SU-DHL-6 (cell line): Measurements from ENCODE around the gene SNX13.

Experiments used
- H2AFZ ChIP-seq: fragments of 200-600 bp; sonication (generic); 2 replicates; pipeline ENCODE4 v1.6.1; 2014; ENCODE audit warnings: low read depth, mild to moderate bottlenecking, moderate library complexity, mixed read lengths, antibody characterized with exemption, low read length; ENCODE audit not compliant: severe bottlenecking
- H3F3A ChIP-seq: fragments of 200-600 bp; shearing (Covaris generic); 2 replicates; pipeline ENCODE4 v1.6.0; 2016; ENCODE audit warnings: antibody characterized with exemption, mild to moderate bottlenecking; ENCODE audit not compliant: insufficient read depth
- H3K27ac ChIP-seq: fragments of 200-600 bp; sonication (generic); 2 replicates; pipeline ENCODE4 v1.5.1; 2016; ENCODE audit warnings: low read depth, mild to moderate bottlenecking, low read length, moderate library complexity, mixed read lengths
- H3K27me3 ChIP-seq: fragments of 200-600 bp; sonication (generic), shearing (Covaris generic); 2 replicates; pipeline ENCODE4 v1.6.0; 2014; ENCODE audit warnings: mild to moderate bottlenecking, low read length
- H3K36me3 ChIP-seq: fragments of 200-600 bp; sonication (generic); 2 replicates; pipeline ENCODE4 v1.6.1; 2014; ENCODE audit warnings: mild to moderate bottlenecking, low read length, mixed read lengths
- H3K4me2 ChIP-seq: fragments of 300-600, 200-600 bp; shearing (Covaris generic), sonication (generic); 2 replicates; pipeline ENCODE4 v1.6.0; 2014; ENCODE audit warnings: low read length, low read depth, mild to moderate bottlenecking; ENCODE audit not compliant: poor library complexity, severe bottlenecking
- H3K4me3 ChIP-seq: fragments of 200-600 bp; sonication (generic); 2 replicates; pipeline ENCODE4 v1.5.1; 2014; ENCODE audit warnings: antibody characterized with exemption, low read length, mild to moderate bottlenecking, mixed read lengths; ENCODE audit not compliant: insufficient read depth, poor library complexity, severe bottlenecking
- H3K79me2 ChIP-seq: fragments of 200-600 bp; sonication (generic); 2 replicates; pipeline ENCODE4 v1.6.1; 2014; ENCODE audit warnings: mild to moderate bottlenecking, low read length, moderate library complexity; ENCODE audit not compliant: insufficient read depth
- H3K9ac ChIP-seq: fragments of 200-600 bp; sonication (generic); 2 replicates; pipeline ENCODE4 v1.7.0; 2014; ENCODE audit warnings: mild to moderate bottlenecking, low read length
- H3K9me2 ChIP-seq: fragments of 200-600 bp; sonication (generic); replicated peaks from 2 replicates; pipeline ENCODE4 v1.6.1; 2014; ENCODE audit warnings: low read length; ENCODE audit not compliant: insufficient read depth
- H3K9me3 ChIP-seq: fragments of 200-600 bp; sonication (generic); 2 replicates; pipeline ENCODE4 v1.6.1; 2014; ENCODE audit warnings: low read length, mixed read lengths; ENCODE audit not compliant: insufficient read depth
- H4K20me1 ChIP-seq: fragments of 200-600 bp; sonication (generic); 2 replicates; pipeline ENCODE4 v1.6.1; 2014; ENCODE audit warnings: low read depth, mild to moderate bottlenecking, antibody characterized with exemption, low read length, moderate library complexity, mixed read lengths
- EZH2phosphoT487 ChIP-seq: fragments of 200-600 bp; sonication (generic), shearing (Covaris generic); conservative IDR thresholded peaks from 2 replicates; pipeline ENCODE4 v1.6.1; 2018; ENCODE audit warnings: mild to moderate bottlenecking, antibody characterized with exemption, low read length, moderate library complexity, mixed read lengths
- TF ChIP-seq, protein P1 (sequence below): fragments of 200-600 bp; sonication (generic); IDR thresholded peaks from one replicate; pipeline ENCODE4 v1.5.1; 2017; ENCODE audit warnings: antibody characterized with exemption, mild to moderate bottlenecking, low read length, moderate library complexity; ENCODE audit not compliant: insufficient read depth, poor library complexity, severe bottlenecking

SNX13 gene

DNA sequence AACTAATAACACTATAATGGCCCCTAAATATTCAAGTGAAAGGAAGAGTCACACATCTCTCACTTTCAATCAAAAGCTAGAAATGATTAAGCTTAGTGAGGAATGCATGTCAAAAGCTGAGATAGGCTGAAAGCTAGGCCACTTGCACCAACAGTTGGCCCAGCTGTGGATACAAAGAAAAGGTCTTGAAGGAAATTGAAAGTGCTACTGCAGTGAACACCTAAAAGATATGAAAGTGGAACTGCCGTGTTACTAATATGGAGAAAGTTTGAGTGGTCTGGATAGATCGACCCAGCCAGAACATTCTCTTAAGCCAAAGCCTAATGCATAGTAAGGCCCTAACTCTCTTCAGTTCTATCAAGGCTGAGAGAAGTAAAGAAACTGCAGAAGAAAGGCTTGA, 12.1 kb upstream of the SNX13 start:
- Histone ChIP-seq H3K36me3 (no peaks in the 10 kb centered on the region), H3K79me2 (no peaks in the 10 kb centered on the region), H3K4me3 (no peak overlapping the region), H4K20me1 (no peaks in the 10 kb centered on the region), H2AFZ (no peak overlapping the region), H3K9me2 (no peaks in the 10 kb centered on the region), H3K9ac (no peak overlapping the region), H3K27ac (no peak overlapping the region), H3F3A (no peaks in the 10 kb centered on the region), H3K4me2 (no peak overlapping the region), H3K9me3 (no peaks in the 10 kb centered on the region), H3K27me3 (no peaks in the 10 kb centered on the region; the same call in 1 of the 2 replicates)
- TF ChIP-seq, protein P1, sequence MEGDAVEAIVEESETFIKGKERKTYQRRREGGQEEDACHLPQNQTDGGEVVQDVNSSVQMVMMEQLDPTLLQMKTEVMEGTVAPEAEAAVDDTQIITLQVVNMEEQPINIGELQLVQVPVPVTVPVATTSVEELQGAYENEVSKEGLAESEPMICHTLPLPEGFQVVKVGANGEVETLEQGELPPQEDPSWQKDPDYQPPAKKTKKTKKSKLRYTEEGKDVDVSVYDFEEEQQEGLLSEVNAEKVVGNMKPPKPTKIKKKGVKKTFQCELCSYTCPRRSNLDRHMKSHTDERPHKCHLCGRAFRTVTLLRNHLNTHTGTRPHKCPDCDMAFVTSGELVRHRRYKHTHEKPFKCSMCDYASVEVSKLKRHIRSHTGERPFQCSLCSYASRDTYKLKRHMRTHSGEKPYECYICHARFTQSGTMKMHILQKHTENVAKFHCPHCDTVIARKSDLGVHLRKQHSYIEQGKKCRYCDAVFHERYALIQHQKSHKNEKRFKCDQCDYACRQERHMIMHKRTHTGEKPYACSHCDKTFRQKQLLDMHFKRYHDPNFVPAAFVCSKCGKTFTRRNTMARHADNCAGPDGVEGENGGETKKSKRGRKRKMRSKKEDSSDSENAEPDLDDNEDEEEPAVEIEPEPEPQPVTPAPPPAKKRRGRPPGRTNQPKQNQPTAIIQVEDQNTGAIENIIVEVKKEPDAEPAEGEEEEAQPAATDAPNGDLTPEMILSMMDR: no peak
- TF ChIP-seq EZH2phosphoT487: no peak

DNA sequence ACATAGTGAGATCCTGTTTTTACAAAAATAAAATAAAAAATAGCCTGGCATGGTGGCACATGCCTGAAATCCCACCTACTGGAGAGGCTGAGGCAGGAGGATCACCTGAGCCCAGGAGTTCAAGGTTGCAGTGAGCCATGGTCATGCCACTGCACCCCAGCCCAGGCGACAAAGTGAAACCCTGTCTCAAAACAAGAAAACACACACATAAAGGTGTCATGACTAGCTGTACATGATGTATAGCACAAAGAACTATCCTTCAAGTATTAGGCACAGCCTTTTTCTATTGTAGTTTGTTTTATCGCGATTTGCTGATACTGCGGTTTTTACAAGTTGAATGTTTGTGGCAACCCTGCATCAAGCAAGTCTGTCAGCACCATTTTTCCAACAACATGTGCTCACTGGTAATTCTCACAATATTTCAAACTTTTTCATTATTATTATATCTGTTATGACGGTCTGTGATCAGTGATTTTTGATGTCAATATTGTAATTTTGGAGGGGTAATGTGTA, 11.5 kb upstream of the SNX13 start:
- Histone ChIP-seq H3K4me3 (no peak overlapping the region), H3K36me3 (no peaks in the 10 kb centered on the region), H3F3A (no peaks in the 10 kb centered on the region), H3K9me2 (no peaks in the 10 kb centered on the region), H3K79me2 (no peaks in the 10 kb centered on the region), H3K9me3 (no peaks in the 10 kb centered on the region), H3K4me2 (no peak overlapping the region), H3K9ac (no peak overlapping the region), H3K27ac (no peak overlapping the region), H3K27me3 (no peaks in the 10 kb centered on the region; the same call in 1 of the 2 replicates), H4K20me1 (no peaks in the 10 kb centered on the region), H2AFZ (no peak overlapping the region)
- TF ChIP-seq, protein P1: no peak
- TF ChIP-seq EZH2phosphoT487: no peak

DNA sequence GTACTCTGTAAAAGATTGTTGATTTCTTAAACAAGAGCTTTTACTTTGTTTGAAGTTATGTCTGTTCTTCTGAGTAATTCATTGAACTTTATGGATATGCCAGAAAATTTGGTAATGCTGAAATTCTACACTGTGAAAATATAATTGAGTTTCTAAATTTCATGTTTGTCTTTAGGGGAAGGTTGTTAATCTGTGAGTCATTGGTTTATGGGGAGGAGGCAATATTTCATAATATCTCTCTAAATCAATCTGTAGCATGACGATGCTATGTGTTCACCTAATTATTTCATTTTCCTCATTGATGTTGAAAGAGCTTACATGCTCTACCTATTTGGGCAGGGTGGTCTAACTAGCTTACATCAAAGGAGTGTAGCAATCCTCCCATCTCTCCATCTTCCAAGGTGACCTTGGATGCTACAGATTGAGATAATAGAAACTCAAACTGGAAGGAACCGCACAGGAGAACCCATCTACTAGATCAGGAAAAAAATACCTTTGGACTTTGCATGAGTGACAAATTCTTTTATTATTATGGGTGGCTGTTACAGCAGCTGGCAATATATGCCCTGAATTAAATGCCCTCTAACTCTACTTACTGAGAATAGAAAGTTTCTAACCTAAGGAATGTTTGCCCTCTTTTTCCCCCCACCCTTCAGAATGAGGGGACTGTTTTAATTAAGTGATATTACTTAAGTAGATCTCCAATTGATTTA, 8.4 kb upstream of the SNX13 start:
- H3F3A ChIP-seq: no peaks in the 10 kb centered on the region
- no peaks in the 10 kb centered on the region for H4K20me1 ChIP-seq
- no peak overlapping the region for H2AFZ ChIP-seq
- H3K27me3 ChIP-seq: 0 out of 2 replicates have a peak, but pooled peaks cover 4% of the 10 kb centered on the region
- H3K9me2 ChIP-seq: no peaks in the 10 kb centered on the region
- no peak overlapping the region for H3K4me3 ChIP-seq
- H3K36me3 ChIP-seq: no peaks in the 10 kb centered on the region
- H3K9ac ChIP-seq: no peak overlapping the region
- H3K79me2 ChIP-seq: no peaks in the 10 kb centered on the region
- H3K9me3 ChIP-seq: no peaks in the 10 kb centered on the region
- H3K27ac ChIP-seq: no peak overlapping the region
- no peak overlapping the region for H3K4me2 ChIP-seq
- no peak for TF ChIP-seq EZH2phosphoT487
- TF ChIP-seq, protein P1: no peak
